HepG2 (cell line): ENCODE results near the gene NID1. TPM values are rescaled to one million over a fixed set of nuclear protein-coding genes. Genes with fewer than 3 reads are reported as not detected.

ENCODE experiments used
- AGO2 ChIP-seq: fragments of 200-400 bp; formaldehyde crosslinking; optimal IDR thresholded peaks from 2 replicates; pipeline ENCODE3; 2017; ENCODE audit warnings: mild to moderate bottlenecking, low read depth, low read length, moderate library complexity
- ASH2L ChIP-seq: fragments of 300-600, 200-600 bp; sonication (generic); IDR thresholded peaks from 2 replicates; pipeline ENCODE4 v1.7.0; 2017; ENCODE audit warnings: low read depth, mild to moderate bottlenecking, moderate library complexity, mixed read lengths, low read length; ENCODE audit not compliant: insufficient read length
- DRAP1 ChIP-seq: IDR thresholded peaks from 2 replicates; pipeline ENCODE4 v1.6.1; 2016; ENCODE audit warnings: missing genetic modification reagents, missing compliant biosample characterization
- ELF4 ChIP-seq: sonication (generic); formaldehyde crosslinking; IDR thresholded peaks from 2 replicates; pipeline ENCODE4 v1.5.0; 2020; ENCODE audit warnings: missing genetic modification reagents, mild to moderate bottlenecking, moderate library complexity, borderline replicate concordance
- GABPA ChIP-seq, 2 experiments: IDR thresholded peaks; 2 replicates each; pipeline ENCODE4 v1.6.1; 2011 to 2016; ENCODE audit warnings: low read depth in 2 of 2, low read length in 1 of 2, missing biosample characterization in 1 of 2, missing genetic modification characterization in 1 of 2
- IKZF5 ChIP-seq: IDR thresholded peaks from 2 replicates; pipeline ENCODE4 v1.6.1; 2018; ENCODE audit warnings: missing genetic modification reagents, mild to moderate bottlenecking, missing compliant biosample characterization
- KLF15 ChIP-seq: sonication (generic); formaldehyde crosslinking; IDR thresholded peaks from 2 replicates; pipeline ENCODE4 v1.8.1; 2023; ENCODE audit warnings: borderline replicate concordance, mild to moderate bottlenecking, inconsistent platforms, missing genetic modification reagents, mixed read lengths
- KLF9 ChIP-seq: IDR thresholded peaks from 2 replicates; pipeline ENCODE4 v1.6.1; 2016; ENCODE audit warnings: low read depth
- MED1 ChIP-seq: sonication (generic); formaldehyde crosslinking; IDR thresholded peaks from 2 replicates; pipeline ENCODE4 v1.4.0; 2020; ENCODE audit warnings: missing genetic modification reagents
- NCOA2 ChIP-seq: sonication (generic); formaldehyde crosslinking; IDR thresholded peaks from 2 replicates; pipeline ENCODE4 v1.8.0; 2022; ENCODE audit warnings: inconsistent platforms
- NR3C1 ChIP-seq: sonication (generic); formaldehyde crosslinking; IDR thresholded peaks from 2 replicates; pipeline ENCODE4 v1.4.0; 2020; ENCODE audit warnings: missing genetic modification reagents
- PITX1 ChIP-seq: sonication (generic); formaldehyde crosslinking; IDR thresholded peaks from 2 replicates; pipeline ENCODE4 v1.5.1; 2020; ENCODE audit warnings: mild to moderate bottlenecking, missing genetic modification reagents
- RARG ChIP-seq: sonication (generic); formaldehyde crosslinking; IDR thresholded peaks from 2 replicates; pipeline ENCODE4 v1.4.0; 2020; ENCODE audit warnings: low read depth, mild to moderate bottlenecking, missing genetic modification reagents
- SP4 ChIP-seq: sonication (generic); formaldehyde crosslinking; IDR thresholded peaks from 2 replicates; pipeline ENCODE4 v1.8.1; 2023; ENCODE audit warnings: mild to moderate bottlenecking, missing genetic modification reagents
- THAP11 ChIP-seq: IDR thresholded peaks from 2 replicates; pipeline ENCODE4 v1.6.1; 2016; ENCODE audit warnings: missing biosample characterization, missing genetic modification reagents
- YY1 ChIP-seq: IDR thresholded peaks from 2 replicates; pipeline ENCODE4 v1.6.1; 2011; ENCODE audit warnings: low read length, low read depth, moderate library complexity, mild to moderate bottlenecking; ENCODE audit not compliant: insufficient read depth, insufficient replicate concordance
- ZBTB1 ChIP-seq: sonication (generic); formaldehyde crosslinking; IDR thresholded peaks from 2 replicates; pipeline ENCODE4 v1.4.0; 2020; ENCODE audit warnings: missing genetic modification reagents, borderline replicate concordance
- ZNF274 ChIP-seq: sonication (generic); formaldehyde crosslinking; IDR thresholded peaks from 2 replicates; pipeline ENCODE4 v1.5.1; 2020; ENCODE audit warnings: mild to moderate bottlenecking, missing genetic modification reagents
- ZNF550 ChIP-seq: sonication (generic); formaldehyde crosslinking; IDR thresholded peaks from 2 replicates; pipeline ENCODE4 v1.4.0; 2020; ENCODE audit warnings: mild to moderate bottlenecking, missing genetic modification reagents, borderline replicate concordance
- ZNF562 ChIP-seq: sonication (generic); formaldehyde crosslinking; IDR thresholded peaks from 2 replicates; pipeline ENCODE4 v1.8.0; 2022; ENCODE audit warnings: missing genetic modification reagents, borderline replicate concordance
- ZNF563 ChIP-seq: sonication (generic); formaldehyde crosslinking; IDR thresholded peaks from 2 replicates; pipeline ENCODE4 v1.8.0; 2022; ENCODE audit warnings: mild to moderate bottlenecking, moderate library complexity, missing genetic modification reagents
- ZNF672 ChIP-seq: sonication (generic); formaldehyde crosslinking; IDR thresholded peaks from 2 replicates; pipeline ENCODE4 v1.8.1; 2022; ENCODE audit warnings: missing genetic modification reagents
- ZNF724P ChIP-seq: sonication (generic); formaldehyde crosslinking; IDR thresholded peaks from 2 replicates; pipeline ENCODE4 v1.8.0; 2022; ENCODE audit warnings: missing genetic modification reagents, borderline replicate concordance
- polyA plus RNA-seq, 8 experiments: library from polyadenylated mRNA; depleted of rRNA in 3 of 8; stranded (reverse) in 7 of 8; unstranded in 1 of 8; fragments of >200 nt; fragmentation: Illumina TruSeq in 4 of 8; extraction: Trizol in 4 of 8; gene quantifications; 2 replicates each; pipeline versions ENCODE4 v1.2.1 to v1.2.3, GENCODE V29; 2011 to 2016; ENCODE audit warnings: low read depth in 4 of 8, missing spikeins in 1 of 8, mixed read lengths in 1 of 8; ENCODE audit not compliant: insufficient read depth in 1 of 8
- total RNA-seq, 5 experiments: library from RNA; depleted of rRNA; stranded (reverse); fragments of >200 nt; fragmentation: Illumina TruSeq; extraction: Trizol; gene quantifications; 2 replicates each; pipeline ENCODE4 v1.2.3, GENCODE V29; 2016; ENCODE audit warnings: low read depth in 1 of 5
- TF ChIP-seq, protein P1 (sequence below): IDR thresholded peaks from 2 replicates; pipeline ENCODE4 v1.6.1; 2016; ENCODE audit warnings: missing biosample characterization, missing genetic modification reagents, low read depth
- TF ChIP-seq, protein P2 (sequence below): sonication (generic); formaldehyde crosslinking; IDR thresholded peaks from 2 replicates; pipeline ENCODE4 v1.8.0; 2022; ENCODE audit warnings: mild to moderate bottlenecking, missing genetic modification reagents; ENCODE audit not compliant: insufficient replicate concordance

The NID1 gene
- total and polyA plus RNA-seq, 2 of the 13 experiments (the other 11 are each of a cell fraction or from before 2014, with no cell fraction given): 50.2 to 56.1 TPM

DNA sequence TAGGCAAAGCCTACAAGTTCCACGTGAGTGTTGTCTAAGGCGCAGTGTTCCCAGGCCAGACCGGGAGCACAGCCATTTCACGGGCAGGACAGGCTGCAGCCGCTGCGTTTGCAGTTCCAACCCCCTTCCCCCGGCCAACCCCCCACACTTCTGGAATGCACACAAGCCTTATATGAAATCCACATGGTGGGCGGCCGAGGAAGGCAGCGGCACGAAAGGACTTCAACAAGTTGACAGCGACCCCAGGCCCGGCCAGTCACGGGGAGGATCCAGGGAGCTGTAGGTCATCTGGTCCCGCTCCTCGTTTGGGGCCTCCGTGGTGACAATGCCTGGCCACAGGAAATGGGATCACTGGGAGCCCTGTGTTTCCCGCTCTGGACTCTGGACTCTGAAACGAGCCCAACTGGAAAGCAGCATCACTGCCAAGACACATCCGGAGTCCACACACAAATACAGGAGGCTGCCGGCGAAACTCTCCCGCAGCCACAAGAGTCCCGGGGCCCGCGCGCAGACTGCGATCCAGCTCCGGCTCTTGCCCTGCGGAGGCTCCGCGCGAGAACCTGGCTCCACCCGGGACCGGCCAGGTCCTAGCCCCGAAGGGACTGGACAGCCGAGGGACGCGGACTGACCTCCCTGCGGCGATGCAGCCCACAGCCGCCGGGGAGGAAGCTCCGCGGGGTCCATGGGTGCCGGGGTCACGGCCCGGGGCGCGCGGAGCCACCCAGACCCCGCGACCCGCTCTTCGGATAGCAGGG, 794 bp downstream of the NID1 start (continued):
- TF ChIP-seq ZBTB1 (CRISPR knock-in tag) (no peak), YY1 (peak; percentile 33), AGO2 (peak; percentile 98), KLF15 (peak; percentile 44; the same call in 1 of the 2 replicates), MED1 (CRISPR knock-in tag) (peak; percentile 93), RARG (peak; percentile 88; the same call in 1 of the 2 replicates), NR3C1 (CRISPR knock-in tag) (no peak), SP4 (peak; percentile 34; the same call in 1 of the 2 replicates), IKZF5 (CRISPR knock-in tag) (peak; percentile 91), DRAP1 (CRISPR knock-in tag) (peak; percentile 87), ZNF724P (CRISPR knock-in tag) (peak; percentile 84; the same call in 1 of the 2 replicates), ZNF550 (CRISPR knock-in tag) (no peak), GABPA (IDR thresholded peaks at IDR 0.05; ENCODE audit: low read depth, low read length) (peak; percentile 40), GABPA (CRISPR knock-in tag; IDR thresholded peaks at IDR 0.05; ENCODE audit: low read depth) (peak; percentile 87), ELF4 (CRISPR knock-in tag) (0 out of 2 replicates have a peak, but pooled peaks have one; percentile 21), PITX1 (peak; percentile 75), KLF9 (CRISPR knock-in tag) (peak; percentile 87; the same call in 1 of the 2 replicates), NCOA2 (CRISPR knock-in tag) (peak; percentile 57), ZNF563 (peak; percentile 89; the same call in 1 of the 2 replicates), THAP11 (CRISPR knock-in tag) (peak; percentile 73), ZNF274 (peak; percentile 88), ZNF562 (CRISPR knock-in tag) (peak; percentile 79; the same call in 1 of the 2 replicates), ZNF672 (CRISPR knock-in tag) (peak; percentile 92; the same call in 1 of the 2 replicates), ASH2L (peak; percentile 62)
- TF ChIP-seq, protein P1, sequence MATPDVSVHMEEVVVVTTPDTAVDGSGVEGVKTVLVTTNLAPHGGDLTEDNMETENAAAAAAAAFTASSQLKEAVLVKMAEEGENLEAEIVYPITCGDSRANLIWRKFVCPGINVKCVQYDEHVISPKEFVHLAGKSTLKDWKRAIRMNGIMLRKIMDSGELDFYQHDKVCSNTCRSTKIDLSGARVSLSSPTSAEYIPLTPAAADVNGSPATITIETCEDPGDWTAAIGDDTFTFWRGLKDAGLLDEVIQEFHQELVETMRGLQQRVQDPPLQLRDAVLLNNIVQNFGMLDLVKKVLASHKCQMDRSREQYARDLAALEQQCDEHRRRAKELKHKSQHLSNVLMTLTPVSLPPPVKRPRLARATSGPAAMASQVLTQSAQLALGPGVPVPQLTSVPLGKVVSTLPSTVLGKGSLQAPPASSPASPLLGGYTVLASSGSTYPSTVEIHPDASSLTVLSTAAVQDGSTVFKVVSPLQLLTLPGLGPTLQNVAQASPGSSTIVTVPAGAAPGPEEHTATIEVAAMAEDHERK (CRISPR knock-in tag): no peak
- TF ChIP-seq, protein P2, sequence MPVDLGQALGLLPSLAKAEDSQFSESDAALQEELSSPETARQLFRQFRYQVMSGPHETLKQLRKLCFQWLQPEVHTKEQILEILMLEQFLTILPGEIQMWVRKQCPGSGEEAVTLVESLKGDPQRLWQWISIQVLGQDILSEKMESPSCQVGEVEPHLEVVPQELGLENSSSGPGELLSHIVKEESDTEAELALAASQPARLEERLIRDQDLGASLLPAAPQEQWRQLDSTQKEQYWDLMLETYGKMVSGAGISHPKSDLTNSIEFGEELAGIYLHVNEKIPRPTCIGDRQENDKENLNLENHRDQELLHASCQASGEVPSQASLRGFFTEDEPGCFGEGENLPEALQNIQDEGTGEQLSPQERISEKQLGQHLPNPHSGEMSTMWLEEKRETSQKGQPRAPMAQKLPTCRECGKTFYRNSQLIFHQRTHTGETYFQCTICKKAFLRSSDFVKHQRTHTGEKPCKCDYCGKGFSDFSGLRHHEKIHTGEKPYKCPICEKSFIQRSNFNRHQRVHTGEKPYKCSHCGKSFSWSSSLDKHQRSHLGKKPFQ (CRISPR knock-in tag): peak; percentile 79
